HepG2 (cell line): ENCODE results near the gene RAB11FIP5. TPM values are rescaled to one million over a fixed set of nuclear protein-coding genes. Genes with fewer than 3 reads are reported as not detected.

Source experiments
- ARNT ChIP-seq: fragments of 450-650 bp; IDR thresholded peaks from 2 replicates; pipeline ENCODE4 v1.6.1; 2017
- GRHL1 ChIP-seq: sonication (generic); formaldehyde crosslinking; conservative IDR thresholded peaks from 2 replicates; pipeline ENCODE4 v1.8.0; 2022; ENCODE audit warnings: missing genetic modification reagents
- KAT7 ChIP-seq: IDR thresholded peaks from 2 replicates; pipeline ENCODE4 v1.6.1; 2018; ENCODE audit warnings: borderline replicate concordance, missing compliant biosample characterization
- LBX2 ChIP-seq: sonication (generic); formaldehyde crosslinking; IDR thresholded peaks from 2 replicates; pipeline ENCODE4 v1.5.0; 2020; ENCODE audit warnings: missing genetic modification reagents, mild to moderate bottlenecking, borderline replicate concordance
- MLX ChIP-seq: IDR thresholded peaks from 2 replicates; pipeline ENCODE4 v1.6.1; 2016
- PPARG ChIP-seq: conservative IDR thresholded peaks from 2 replicates; pipeline ENCODE4 v1.6.1; 2016; ENCODE audit warnings: missing biosample characterization, missing genetic modification reagents
- PRDM10 ChIP-seq: sonication (generic); formaldehyde crosslinking; IDR thresholded peaks from 2 replicates; pipeline ENCODE4 v1.4.0; 2020; ENCODE audit warnings: low read depth, missing genetic modification reagents
- SP2 ChIP-seq: sonication (generic); formaldehyde crosslinking; IDR thresholded peaks from 2 replicates; pipeline ENCODE4 v1.5.1; 2020; ENCODE audit warnings: mild to moderate bottlenecking, missing genetic modification reagents
- TBX2 ChIP-seq: sonication (generic); formaldehyde crosslinking; IDR thresholded peaks from 2 replicates; pipeline ENCODE4 v1.5.0; 2020; ENCODE audit warnings: missing genetic modification reagents, mild to moderate bottlenecking, borderline replicate concordance
- ZBTB10 ChIP-seq: sonication (generic); formaldehyde crosslinking; IDR thresholded peaks from 2 replicates; pipeline ENCODE4 v1.4.0; 2020; ENCODE audit warnings: missing genetic modification reagents, borderline replicate concordance
- ZC3H4 ChIP-seq: sonication (generic); formaldehyde crosslinking; IDR thresholded peaks from 2 replicates; pipeline ENCODE4 v1.4.0; 2020; ENCODE audit warnings: missing genetic modification reagents, borderline replicate concordance
- ZNF672 ChIP-seq: sonication (generic); formaldehyde crosslinking; IDR thresholded peaks from 2 replicates; pipeline ENCODE4 v1.8.1; 2022; ENCODE audit warnings: missing genetic modification reagents
- ZNF687 ChIP-seq: sonication (generic); formaldehyde crosslinking; IDR thresholded peaks from 2 replicates; pipeline ENCODE4 v1.5.1; 2020; ENCODE audit warnings: mild to moderate bottlenecking, missing genetic modification reagents, moderate library complexity
- polyA plus RNA-seq, 8 experiments: library from polyadenylated mRNA; depleted of rRNA in 3 of 8; stranded (reverse) in 7 of 8; unstranded in 1 of 8; fragments of >200 nt; fragmentation: Illumina TruSeq in 4 of 8; extraction: Trizol in 4 of 8; gene quantifications; 2 replicates each; pipeline versions ENCODE4 v1.2.1 to v1.2.3, GENCODE V29; 2011 to 2016; ENCODE audit warnings: low read depth in 4 of 8, missing spikeins in 1 of 8, mixed read lengths in 1 of 8; ENCODE audit not compliant: insufficient read depth in 1 of 8
- total RNA-seq, 5 experiments: library from RNA; depleted of rRNA; stranded (reverse); fragments of >200 nt; fragmentation: Illumina TruSeq; extraction: Trizol; gene quantifications; 2 replicates each; pipeline ENCODE4 v1.2.3, GENCODE V29; 2016; ENCODE audit warnings: low read depth in 1 of 5

The RAB11FIP5 gene
- total and polyA plus RNA-seq, 2 of the 13 experiments (the other 11 are each of a cell fraction or from before 2014, with no cell fraction given), result 9.4 to 22.9 TPM

GRCh38 chr2:73085691-73086090, 27.1 kb downstream of the RAB11FIP5 start (continued):
- TF ChIP-seq MLX, result no peak
- TF ChIP-seq KAT7 (CRISPR knock-in tag), result no peak
- no peak for TF ChIP-seq SP2 (CRISPR knock-in tag)
- no peak for TF ChIP-seq TBX2
- no peak for TF ChIP-seq PPARG (CRISPR knock-in tag)
- TF ChIP-seq GRHL1, result no peak
- TF ChIP-seq PRDM10 (CRISPR knock-in tag), result 0 out of 2 replicates have a peak, but pooled peaks have one; percentile 20
- TF ChIP-seq ZBTB10, result no peak
- peak; percentile 57 for TF ChIP-seq ZNF687 (CRISPR knock-in tag)
- TF ChIP-seq LBX2 (CRISPR knock-in tag), result no peak
- no peak for TF ChIP-seq ARNT
- no peak for TF ChIP-seq ZNF672 (CRISPR knock-in tag)
- TF ChIP-seq ZC3H4 (CRISPR knock-in tag), result no peak
